PC-3 (cell line): ENCODE measurements around the gene FTL. TPM values are rescaled to one million over a fixed set of nuclear protein-coding genes. Genes with fewer than 3 reads are reported as not detected.

ENCODE experiments used
- ATAC-seq: fragments of 200-7000 bp; cut with Tn5 transposase; 2 replicates; pipeline ENCODE4 v1.9.1; 2020; ENCODE audit warnings: mild to moderate bottlenecking, moderate library complexity
- BruUV-seq: library from RNA; stranded (reverse); fragments of 400-500 nt; replicated peaks from 2 replicates; lab custom pipeline; 2021; lab: Mats Ljungman, UMichigan
- CTCF ChIA-PET: fragments of 300-600 bp; sonication (Branson Sonifier 250); formaldehyde crosslinking; loops from one replicate; lab custom pipeline; 2022; ENCODE audit warnings: antibody characterized with exemption; lab: Charles Lee
- POLR2A ChIA-PET: fragments of 300-600 bp; sonication (Branson Sonifier 250); formaldehyde crosslinking; loops from one replicate; lab custom pipeline; 2022; ENCODE audit warnings: antibody characterized with exemption; ENCODE audit not compliant: unreplicated experiment; lab: Charles Lee
- DNase-seq: peaks from one replicate; pipeline ENCODE4 v3.0.0-alpha.2; 2015
- H2AFZ ChIP-seq: fragments of 300-600 bp; sonication (generic); 2 replicates; pipeline ENCODE4 v1.6.0; 2016; ENCODE audit warnings: antibody characterized with exemption, low read length
- H3F3A ChIP-seq: fragments of 300-600 bp; sonication (generic); one replicate; pipeline ENCODE4 v1.6.0; 2017; ENCODE audit warnings: antibody characterized with exemption, low read length, control low read depth, mild to moderate bottlenecking; ENCODE audit not compliant: unreplicated experiment
- H3K27ac ChIP-seq: fragments of 300-600 bp; sonication (generic); 2 replicates; pipeline ENCODE4 v1.5.1; 2016; ENCODE audit warnings: mild to moderate bottlenecking, low read length
- H3K27me3 ChIP-seq: fragments of 300-600 bp; sonication (generic); 2 replicates; pipeline ENCODE4 v1.6.1; 2016; ENCODE audit warnings: low read length, mixed read lengths
- H3K36me3 ChIP-seq: fragments of 300-600 bp; sonication (generic); 2 replicates; pipeline ENCODE4 v1.6.1; 2016; ENCODE audit warnings: low read depth, mixed run types, low read length, mixed read lengths
- H3K4me1 ChIP-seq: fragments of 300-600 bp; sonication (generic); 2 replicates; pipeline ENCODE4 v1.5.1; 2016; ENCODE audit warnings: low read length; ENCODE audit not compliant: insufficient read depth
- H3K4me2 ChIP-seq: fragments of 300-600 bp; sonication (generic); 2 replicates; pipeline ENCODE4 v1.6.0; 2016; ENCODE audit warnings: low read length
- H3K4me3 ChIP-seq: fragments of 300-600 bp; sonication (generic); 2 replicates; pipeline ENCODE4 v1.5.1; 2016; ENCODE audit warnings: mild to moderate bottlenecking, low read length, mixed read lengths
- H3K79me2 ChIP-seq: fragments of 300-600 bp; sonication (generic); 2 replicates; pipeline ENCODE4 v1.6.1; 2017; ENCODE audit warnings: low read length, mixed read lengths
- H3K9ac ChIP-seq: fragments of 300-600 bp; sonication (generic); 2 replicates; pipeline ENCODE4 v1.6.0; 2016; ENCODE audit warnings: mild to moderate bottlenecking, low read length
- H3K9me2 ChIP-seq: fragments of 300-600 bp; sonication (generic); replicated peaks from 2 replicates; pipeline ENCODE4 v1.6.1; 2016; ENCODE audit warnings: mixed run types, low read length, mixed read lengths
- H3K9me3 ChIP-seq: fragments of 300-600 bp; sonication (generic); 2 replicates; pipeline ENCODE4 v1.6.1; 2016; ENCODE audit warnings: low read length, mixed read lengths
- H4K20me1 ChIP-seq: fragments of 300-600 bp; sonication (generic); 2 replicates; pipeline ENCODE4 v1.6.1; 2016; ENCODE audit warnings: low read length, mixed read lengths
- CTCF ChIP-seq: fragments of 300-600 bp; sonication (generic); conservative IDR thresholded peaks from 2 replicates; pipeline ENCODE4 v1.5.1; 2017; ENCODE audit warnings: antibody characterized with exemption, low read depth, mild to moderate bottlenecking, low read length
- EZH2 ChIP-seq: fragments of 300-600 bp; sonication (generic); IDR thresholded peaks from one replicate; pipeline ENCODE4 v1.6.1; 2017; ENCODE audit warnings: antibody characterized with exemption, mild to moderate bottlenecking, low read length; ENCODE audit not compliant: unreplicated experiment
- EZH2phosphoT487 ChIP-seq: fragments of 300-600 bp; sonication (generic); IDR thresholded peaks from 2 replicates; pipeline ENCODE4 v1.6.1; 2018; ENCODE audit warnings: mild to moderate bottlenecking, antibody characterized with exemption, low read length, borderline replicate concordance
- intact Hi-C: fragments of 100-400 bp; cut with micrococcal nuclease; formaldehyde crosslinking; loops from 2 replicates; pipeline ENCODE4 v1.9.0; 2023
- total RNA-seq: library from RNA; depleted of rRNA; stranded (reverse); fragments of >200 nt; gene quantifications from 2 replicates; pipeline ENCODE4 v1.2.3, GENCODE V29; 2014

Gene FTL
- total RNA-seq, 1 experiment from 2014 or later, result 1,109 TPM

- intact Hi-C loops, result no loop called here
Measured at GRCh38 chr19:48968179-48968661, 3.1 kb downstream of the FTL start.

GRCh38 chr19:48968813-48969218 is 3.7 kb downstream of the FTL start:
- Histone ChIP-seq H3K4me3 (no peak overlapping the region), H3K4me2 (no peak overlapping the region), H3K79me2 (peaks cover 14% of the 10 kb centered on the region), H3K9me3 (no peaks in the 10 kb centered on the region), H3K4me1 (peaks cover 17% of the 10 kb centered on the region), H3F3A (peaks cover 5% of the 10 kb centered on the region), H4K20me1 (0 out of 2 replicates have a peak, but pooled peaks cover 5% of the 10 kb centered on the region), H3K27me3 (no peaks in the 10 kb centered on the region), H2AFZ (no peak overlapping the region), H3K36me3 (peaks cover 17% of the 10 kb centered on the region; the same call in 1 of the 2 replicates), H3K27ac (no peak overlapping the region), H3K9me2 (no peaks in the 10 kb centered on the region), H3K9ac (no peak overlapping the region)
- no peak for DNase-seq
- TF ChIP-seq EZH2 (no peak), CTCF (no peak), EZH2phosphoT487 (no peak)
- no TSS peak for BruUV-seq
- ATAC-seq, result no peak
- intact Hi-C loops, result no loop called here
- POLR2A ChIA-PET, result no interaction called here
- CTCF ChIA-PET, result no interaction called here

More at GRCh38 chr19:48968179-48968661, 3.1 kb downstream of the FTL start:
- DNase-seq (no peak), ATAC-seq (no peak)
- Histone ChIP-seq H3K9me3 (no peaks in the 10 kb centered on the region), H3K79me2 (peaks cover 14% of the 10 kb centered on the region), H3K4me1 (peaks cover 23% of the 10 kb centered on the region), H4K20me1 (0 out of 2 replicates have a peak, but pooled peaks cover 5% of the 10 kb centered on the region), H3K36me3 (peaks cover 17% of the 10 kb centered on the region; the same call in 1 of the 2 replicates), H3K4me2 (no peak overlapping the region), H3K27ac (no peak overlapping the region), H3K4me3 (no peak overlapping the region), H3F3A (peaks cover 5% of the 10 kb centered on the region), H3K9ac (no peak overlapping the region), H3K27me3 (no peaks in the 10 kb centered on the region), H2AFZ (no peak overlapping the region), H3K9me2 (no peaks in the 10 kb centered on the region)
- TF ChIP-seq EZH2phosphoT487, result no peak
- no peak for TF ChIP-seq EZH2
- no peak for TF ChIP-seq CTCF
- BruUV-seq, result no TSS peak
- ChIA-PET POLR2A (interaction anchor here (0.6 kb wide), 1 partner anchor 181 kb away, joined by 18 read pairs; no protein-coding TSS in a partner anchor), CTCF (interaction anchor here (0.6 kb wide), 1 partner anchor 11 kb away, joined by 5 read pairs; no protein-coding TSS in a partner anchor)
